Fibroblast of skin of back (primary cell): Measurements from ENCODE around the gene PDLIM4.

ENCODE experiments used
- DNase-seq: peaks from one replicate; pipeline ENCODE4 v3.0.0-alpha.2; 2013

The PDLIM4 gene

GRCh38 chr5:132289097-132289496, 31.6 kb downstream of the PDLIM4 start:
- no peak for DNase-seq

GRCh38 chr5:132291026-132291425, 33.5 kb downstream of the PDLIM4 start:
- no peak for DNase-seq

GRCh38 chr5:132293066-132293991, 35.8 kb downstream of the PDLIM4 start:
- peak; percentile 87 for DNase-seq

DNA sequence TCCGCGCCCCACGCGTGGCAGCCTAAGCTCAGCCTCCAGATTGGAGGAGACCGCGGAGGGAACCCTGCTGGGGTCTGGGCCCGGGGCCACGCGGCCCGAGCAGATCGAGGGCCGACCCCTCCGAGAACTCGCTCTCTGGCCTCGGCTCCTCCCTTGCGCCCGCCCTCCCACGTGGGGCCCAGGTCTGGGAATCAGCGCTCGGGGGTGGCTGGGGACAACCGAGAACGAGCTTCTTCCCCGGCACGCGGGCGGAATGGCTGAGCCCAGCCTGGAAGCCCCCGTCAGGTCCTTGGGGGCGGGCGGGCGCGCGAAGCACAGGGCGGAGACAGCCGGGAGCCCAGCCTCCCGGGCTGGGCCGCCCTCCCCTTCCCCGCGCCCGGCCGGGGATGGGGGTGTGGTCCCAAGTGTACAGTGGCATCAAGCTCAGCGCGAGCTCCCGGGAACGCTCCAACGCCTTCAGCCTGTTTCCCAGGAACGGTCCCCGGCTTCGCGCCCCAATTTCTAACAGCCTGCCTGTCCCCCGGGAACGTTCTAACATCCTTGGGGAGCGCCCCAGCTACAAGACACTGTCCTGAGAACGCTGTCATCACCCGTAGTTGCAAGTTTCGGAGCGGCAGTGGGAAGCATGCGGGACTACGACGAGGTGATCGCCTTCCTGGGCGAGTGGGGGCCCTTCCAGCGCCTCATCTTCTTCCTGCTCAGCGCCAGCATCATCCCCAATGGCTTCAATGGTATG, 36.7 kb downstream of the PDLIM4 start, which contains the start of gene SLC22A4:
Gene SLC22A4, plus strand, starts transcription at position 403 of the 736 bp plus-strand sequence. Its CDS starts 223 bp downstream, at position 626.
- peak; percentile 96 for DNase-seq

GRCh38 chr5:132294728-132295504, 37.4 kb downstream of the PDLIM4 start:
- peak; percentile 81 for DNase-seq

DNA sequence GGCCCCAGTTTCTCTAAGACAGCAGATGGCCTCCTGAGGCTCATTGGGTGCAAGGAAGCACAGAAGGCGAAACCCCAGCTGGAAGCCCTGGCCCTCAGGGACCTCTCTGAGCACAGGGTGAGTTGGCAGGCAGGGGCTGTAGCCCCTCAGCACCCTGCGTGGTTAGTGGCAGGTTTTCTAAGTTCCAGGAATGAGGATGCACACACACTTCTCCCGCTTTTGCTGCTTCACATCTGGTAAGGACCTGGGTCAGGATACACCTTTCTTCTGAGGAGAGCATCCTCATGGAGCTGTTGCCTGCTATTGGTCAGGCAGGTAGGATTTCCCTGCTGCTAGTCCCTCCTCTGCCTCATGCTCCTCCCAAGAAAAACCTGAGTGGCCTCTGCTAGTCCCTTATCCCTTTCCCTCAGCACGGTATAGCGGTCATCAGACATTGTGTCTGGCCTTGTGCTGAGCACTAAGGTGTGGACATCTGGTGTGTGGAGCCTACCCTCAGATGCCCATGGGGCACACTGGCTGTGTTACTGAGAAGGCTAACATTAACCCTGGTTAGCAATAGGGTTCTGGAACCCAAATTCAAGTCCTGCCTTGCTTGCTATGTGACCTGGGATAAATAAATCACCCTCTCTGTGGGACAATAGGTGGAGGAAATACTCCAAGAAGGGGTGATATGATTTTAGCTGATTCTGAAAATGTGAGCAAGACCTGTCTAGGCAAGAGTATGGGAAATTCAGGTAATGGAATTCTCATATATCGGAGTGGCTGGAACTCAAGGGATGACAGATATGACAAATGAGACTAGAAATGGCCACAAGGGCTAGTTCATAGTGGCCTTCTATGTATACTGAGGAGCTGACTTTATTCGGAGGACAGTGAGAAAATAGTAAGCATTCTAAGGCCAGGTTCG, 38.3 kb downstream of the PDLIM4 start:
- no peak for DNase-seq

- peak; percentile 33 for DNase-seq
Observed at GRCh38 chr5:132296412-132297016, 39.0 kb downstream of the PDLIM4 start.

DNA sequence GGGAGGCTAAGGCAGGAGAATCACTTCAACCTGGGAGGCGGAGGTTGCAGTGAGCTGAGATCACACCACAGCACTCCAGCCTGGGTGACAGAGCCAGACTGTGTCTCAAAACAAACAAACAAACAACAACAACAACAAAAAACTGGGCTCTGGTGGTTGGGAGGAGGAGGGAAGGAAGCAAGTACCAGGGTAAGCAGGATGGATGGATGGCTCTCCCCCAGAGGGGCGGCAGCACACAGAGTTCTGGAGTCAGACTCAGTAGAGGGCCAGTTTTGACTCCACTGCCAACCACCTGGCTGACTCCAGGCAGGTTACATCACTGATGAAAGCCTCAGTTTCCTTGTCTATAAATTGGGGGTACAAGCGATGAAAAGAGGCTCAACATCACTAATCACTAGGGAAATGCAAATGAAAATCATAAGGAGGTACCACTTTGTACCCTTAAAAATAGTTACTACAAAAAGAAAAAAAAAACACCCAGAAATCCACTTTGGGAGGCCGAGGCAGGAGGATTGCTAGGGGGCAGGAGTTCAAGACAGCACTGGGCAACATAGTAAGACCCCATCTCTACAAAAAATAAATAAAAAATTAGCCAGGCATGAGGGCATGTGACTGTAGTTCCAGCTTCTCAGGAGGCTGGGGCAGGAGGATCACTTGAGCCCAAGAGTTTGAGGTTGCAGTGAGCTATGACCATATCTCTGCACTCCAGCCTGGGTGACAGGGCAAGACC, 39.9 kb downstream of the PDLIM4 start:
- no peak for DNase-seq

- DNase-seq = no peak
Observed at GRCh38 chr5:132298298-132299212, 41.1 kb downstream of the PDLIM4 start.

GRCh38 chr5:132299917-132300316, 42.4 kb downstream of the PDLIM4 start:
- DNase-seq = no peak

GRCh38 chr5:132300577-132301343, 43.3 kb downstream of the PDLIM4 start:
- no peak for DNase-seq

DNA sequence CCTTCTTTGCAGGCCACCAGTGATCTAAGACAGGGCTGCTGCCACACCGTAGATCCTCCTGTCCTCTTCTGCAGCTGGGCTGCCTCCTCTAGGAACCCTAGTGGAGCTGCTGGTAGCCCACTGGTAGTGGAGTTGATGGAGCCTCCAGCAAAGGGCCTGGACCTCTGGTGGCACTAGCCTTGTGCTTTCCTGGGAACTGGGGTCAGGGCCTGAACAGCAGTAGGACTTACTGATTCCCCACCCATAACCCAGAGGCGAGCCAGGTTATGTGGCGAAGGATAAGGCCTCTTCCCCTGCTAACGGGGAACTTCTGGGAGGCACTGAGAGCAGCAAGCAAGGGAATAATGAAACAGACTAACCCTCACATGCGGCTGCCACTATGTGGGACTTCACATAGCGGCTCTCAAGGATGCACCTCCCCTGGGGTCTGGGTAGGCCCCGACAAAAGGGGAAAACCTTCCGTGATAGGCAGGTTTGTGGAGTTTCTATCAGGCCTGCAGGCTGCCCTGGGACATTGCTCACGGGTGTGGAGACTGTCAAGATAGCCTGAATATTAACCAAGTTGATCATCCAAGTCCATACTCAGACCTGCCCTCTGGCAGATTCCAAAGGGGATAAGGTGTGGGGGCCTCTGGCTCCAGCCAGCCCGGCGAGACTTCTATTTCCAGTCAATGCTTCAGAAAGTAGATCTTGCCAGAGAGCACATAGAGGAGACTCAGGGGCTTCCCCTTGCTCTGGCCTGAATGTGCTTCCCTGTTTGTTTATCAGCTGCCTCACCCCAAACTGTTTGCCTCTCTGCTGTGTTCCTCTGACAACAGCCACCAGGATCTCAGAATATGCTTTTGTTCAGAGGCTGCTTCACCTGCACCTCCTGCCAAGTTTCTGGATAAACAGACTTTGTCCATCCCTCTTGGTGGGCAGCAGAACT, 44.1 kb downstream of the PDLIM4 start:
- DNase-seq = no peak

DNA sequence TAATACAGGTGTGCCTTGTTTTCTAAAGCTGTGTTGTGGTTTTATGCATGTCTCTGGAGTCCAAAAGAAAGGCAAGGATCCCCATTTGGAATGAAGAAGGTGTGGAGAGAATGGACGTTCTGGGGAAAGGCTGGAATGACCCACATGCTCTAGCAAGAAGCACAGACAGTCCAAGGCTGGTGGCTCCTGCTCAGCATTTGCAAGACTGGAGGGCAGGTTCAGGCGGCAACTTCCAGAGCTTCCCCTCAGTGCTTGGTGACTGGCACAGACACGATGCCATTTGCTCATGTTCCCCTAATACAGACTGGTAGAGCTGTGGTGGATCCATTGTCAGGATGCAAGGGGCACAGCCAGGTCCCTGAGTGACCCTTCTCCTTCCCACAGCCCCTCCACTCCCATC, 44.9 kb downstream of the PDLIM4 start:
- no peak for DNase-seq

- no peak for DNase-seq
Observed at GRCh38 chr5:132303589-132303988, 46.1 kb downstream of the PDLIM4 start.

DNA sequence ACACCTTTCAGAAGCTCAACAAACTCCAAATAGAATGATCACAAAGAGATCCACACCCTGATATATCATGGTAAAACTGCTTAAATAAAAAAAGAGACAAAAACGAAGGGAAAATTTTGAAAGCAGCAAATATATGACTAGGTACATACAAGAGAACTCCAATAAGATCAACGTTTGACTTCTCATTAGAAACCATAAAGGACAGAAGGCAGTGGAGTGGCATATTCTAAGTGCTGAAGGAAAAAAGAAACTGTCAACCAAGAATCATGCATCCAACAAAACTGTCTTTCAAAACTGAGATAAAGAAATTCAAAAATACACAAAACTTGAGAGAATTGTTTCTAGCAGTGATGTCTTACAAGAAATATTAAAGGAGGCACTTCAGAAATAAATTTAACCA, 47.9 kb downstream of the PDLIM4 start:
- no peak for DNase-seq

- no peak for DNase-seq
Observed at GRCh38 chr5:132308701-132309100, 51.2 kb downstream of the PDLIM4 start.

DNA sequence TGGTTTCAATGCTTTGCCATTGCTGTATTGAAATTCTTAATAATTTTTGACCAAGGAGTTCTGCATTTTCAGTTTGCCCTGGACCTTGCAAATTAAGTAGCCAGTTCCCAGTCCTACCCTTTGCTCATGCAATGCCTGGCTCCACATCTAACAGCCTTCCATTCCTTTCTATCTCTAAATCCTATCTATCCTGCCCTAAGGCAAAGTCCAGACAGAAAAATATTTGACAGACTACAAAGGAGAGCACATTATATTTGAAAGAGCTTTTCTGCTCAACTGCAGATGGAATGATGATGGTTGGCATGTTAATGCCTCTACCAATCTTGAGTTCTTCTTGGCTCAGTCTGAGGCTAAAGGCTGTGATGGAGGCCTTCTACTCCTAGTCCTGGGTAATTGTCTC, 52.2 kb downstream of the PDLIM4 start:
- DNase-seq = no peak
